GM23248 (cell line): ENCODE data around the gene SLU7.

Experiments used
- EZH2 ChIP-seq: fragments of 200-600 bp; sonication (generic); IDR thresholded peaks from 2 replicates; pipeline ENCODE4 v1.6.1; 2018; ENCODE audit warnings: antibody characterized with exemption, mild to moderate bottlenecking; ENCODE audit not compliant: insufficient read depth, poor library complexity, severe bottlenecking
- EZH2phosphoT487 ChIP-seq: fragments of 200-600 bp; sonication (generic); IDR thresholded peaks from 2 replicates; pipeline ENCODE4 v1.6.1; 2018; ENCODE audit warnings: antibody characterized with exemption, moderate library complexity, mild to moderate bottlenecking, low read depth; ENCODE audit not compliant: insufficient read depth

- TF ChIP-seq EZH2, result no peak
- TF ChIP-seq EZH2phosphoT487, result no peak
These were observed 31.5 kb upstream of the SLU7 start for GRCh38 chr5:160450164-160450932.
